Smooth muscle cell (in vitro differentiated cells): ENCODE data around the gene TTC31. TPM values are rescaled to one million over a fixed set of nuclear protein-coding genes. Genes with fewer than 3 reads are reported as not detected.

ENCODE experiments used
- DNase-seq: peaks from one replicate; lab custom pipeline; 2025; ENCODE audit not compliant: unreplicated experiment; lab: John Stamatoyannopoulos, UW
- H2AFZ ChIP-seq: fragments of 200-600 bp; sonication (generic); 2 replicates; pipeline ENCODE4 v1.6.0; 2016; ENCODE audit warnings: antibody characterized with exemption, low read depth, mild to moderate bottlenecking
- H3F3A ChIP-seq: fragments of 200-600 bp; sonication (generic); 2 replicates; pipeline ENCODE4 v1.6.0; 2017; ENCODE audit warnings: antibody characterized with exemption, low read depth
- H3K27ac ChIP-seq: fragments of 200-600 bp; sonication (generic); 2 replicates; pipeline ENCODE4 v1.5.1; 2016; ENCODE audit warnings: low read depth, mild to moderate bottlenecking
- H3K27me3 ChIP-seq: fragments of 200-600 bp; sonication (generic); 2 replicates; pipeline ENCODE4 v1.6.1; 2016; ENCODE audit warnings: low read depth, mild to moderate bottlenecking
- H3K36me3 ChIP-seq: fragments of 200-600 bp; sonication (generic); 2 replicates; pipeline ENCODE4 v1.5.1; 2016; ENCODE audit warnings: low read depth
- H3K4me1 ChIP-seq: fragments of 200-600 bp; sonication (generic); 2 replicates; pipeline ENCODE4 v1.5.1; 2016; ENCODE audit warnings: low read depth
- H3K4me2 ChIP-seq: fragments of 200-600 bp; sonication (generic); 2 replicates; pipeline ENCODE4 v1.6.0; 2016; ENCODE audit warnings: mild to moderate bottlenecking
- H3K4me3 ChIP-seq: fragments of 200-600 bp; sonication (generic); 2 replicates; pipeline ENCODE4 v1.5.1; 2016; ENCODE audit warnings: mild to moderate bottlenecking
- H3K79me2 ChIP-seq: fragments of 200-600 bp; sonication (generic); 2 replicates; pipeline ENCODE4 v1.6.0; 2016; ENCODE audit warnings: low read depth, mild to moderate bottlenecking
- H3K9ac ChIP-seq: fragments of 200-600 bp; sonication (generic); 2 replicates; pipeline ENCODE4 v1.6.0; 2016; ENCODE audit warnings: low read depth
- H3K9me3 ChIP-seq: fragments of 200-600 bp; sonication (generic); replicated peaks from 2 replicates; pipeline ENCODE4 v1.5.1; 2016; ENCODE audit warnings: low read depth
- H4K20me1 ChIP-seq: fragments of 200-600 bp; sonication (generic); 2 replicates; pipeline ENCODE4 v1.6.0; 2016; ENCODE audit warnings: low read depth
- WGBS: methylation state at CpG from one replicate; pipeline ENCODE4 v1.1.7; 2016; ENCODE audit warnings: low lambda C conversion rate; 5-methylcytosine and 5-hydroxymethylcytosine counted together
- polyA plus RNA-seq: library from polyadenylated mRNA; unstranded; fragments of >200 nt; fragmentation: Nextera tagmentation; extraction: Ambion mirVana; gene quantifications from 2 replicates; pipeline ENCODE4 v1.2.1, GENCODE V29; 2016
- total RNA-seq: library from RNA; depleted of rRNA; stranded (reverse); fragments of >200 nt; gene quantifications from 2 replicates; pipeline ENCODE4 v1.2.3, GENCODE V29; 2014
- TF ChIP-seq, protein P1 (sequence below): fragments of 200-600 bp; sonication (generic); IDR thresholded peaks from 2 replicates; pipeline ENCODE4 v1.5.1; 2017; ENCODE audit warnings: borderline replicate concordance, mild to moderate bottlenecking, antibody characterized with exemption; ENCODE audit not compliant: insufficient read depth, poor library complexity, severe bottlenecking

The TTC31 gene
- total and polyA plus RNA-seq, 2 experiments from 2014 or later, result 17.3 to 23.3 TPM

DNA sequence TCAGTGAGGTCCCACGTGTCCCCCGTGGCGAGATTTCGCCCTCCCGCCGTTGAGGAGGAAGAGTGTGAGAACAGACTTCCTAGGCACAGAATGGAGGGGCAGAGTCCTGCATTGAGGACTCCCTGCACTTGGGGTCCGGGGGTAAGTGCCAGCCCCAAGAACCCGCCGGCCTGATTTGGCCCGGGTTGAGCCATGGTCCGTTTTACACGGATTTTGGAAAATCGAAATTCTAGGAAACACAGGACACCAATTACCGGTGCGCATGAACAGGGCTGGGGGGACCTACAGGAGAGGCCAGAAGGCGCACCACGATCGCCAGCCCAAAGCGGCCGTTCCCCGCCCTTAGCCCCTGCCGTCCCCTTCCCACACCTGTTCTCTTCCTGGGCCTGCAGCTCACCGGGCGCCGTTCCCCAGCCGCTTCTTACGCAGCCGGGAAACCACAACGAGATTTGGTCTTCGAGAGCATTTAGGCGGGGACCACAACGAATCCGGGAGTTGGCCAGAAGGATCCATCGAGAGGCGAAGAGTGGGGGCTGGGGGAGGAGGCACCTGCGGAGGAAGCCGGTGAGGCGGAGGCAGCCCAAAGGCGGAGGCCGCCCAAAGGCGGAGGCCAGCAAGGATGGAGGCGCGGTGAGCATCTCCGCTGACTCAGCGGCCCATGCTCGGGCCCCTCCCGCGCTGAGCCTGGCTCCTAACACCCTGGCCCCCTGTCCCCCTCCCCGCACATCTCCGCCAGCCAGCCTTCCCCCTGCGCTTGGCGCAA, 30.9 kb downstream of the TTC31 start:
- Histone ChIP-seq H3K4me3 (peak overlapping the region; percentile 13), H3K27me3 (peaks cover 92% of the 10 kb centered on the region), H3K9ac (no peak overlapping the region), H3K36me3 (no peaks in the 10 kb centered on the region), H3F3A (peaks cover 4% of the 10 kb centered on the region), H2AFZ (no peak overlapping the region), H4K20me1 (no peaks in the 10 kb centered on the region), H3K4me1 (peaks cover 17% of the 10 kb centered on the region), H3K9me3 (no peaks in the 10 kb centered on the region), H3K79me2 (no peaks in the 10 kb centered on the region), H3K4me2 (peak overlapping the region; percentile 63), H3K27ac (no peak overlapping the region)
- WGBS, result 5% methylated on average over 45 of the region's 52 CpGs
- TF ChIP-seq, protein P1, sequence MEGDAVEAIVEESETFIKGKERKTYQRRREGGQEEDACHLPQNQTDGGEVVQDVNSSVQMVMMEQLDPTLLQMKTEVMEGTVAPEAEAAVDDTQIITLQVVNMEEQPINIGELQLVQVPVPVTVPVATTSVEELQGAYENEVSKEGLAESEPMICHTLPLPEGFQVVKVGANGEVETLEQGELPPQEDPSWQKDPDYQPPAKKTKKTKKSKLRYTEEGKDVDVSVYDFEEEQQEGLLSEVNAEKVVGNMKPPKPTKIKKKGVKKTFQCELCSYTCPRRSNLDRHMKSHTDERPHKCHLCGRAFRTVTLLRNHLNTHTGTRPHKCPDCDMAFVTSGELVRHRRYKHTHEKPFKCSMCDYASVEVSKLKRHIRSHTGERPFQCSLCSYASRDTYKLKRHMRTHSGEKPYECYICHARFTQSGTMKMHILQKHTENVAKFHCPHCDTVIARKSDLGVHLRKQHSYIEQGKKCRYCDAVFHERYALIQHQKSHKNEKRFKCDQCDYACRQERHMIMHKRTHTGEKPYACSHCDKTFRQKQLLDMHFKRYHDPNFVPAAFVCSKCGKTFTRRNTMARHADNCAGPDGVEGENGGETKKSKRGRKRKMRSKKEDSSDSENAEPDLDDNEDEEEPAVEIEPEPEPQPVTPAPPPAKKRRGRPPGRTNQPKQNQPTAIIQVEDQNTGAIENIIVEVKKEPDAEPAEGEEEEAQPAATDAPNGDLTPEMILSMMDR, result no peak
- DNase-seq, result no peak

DNA sequence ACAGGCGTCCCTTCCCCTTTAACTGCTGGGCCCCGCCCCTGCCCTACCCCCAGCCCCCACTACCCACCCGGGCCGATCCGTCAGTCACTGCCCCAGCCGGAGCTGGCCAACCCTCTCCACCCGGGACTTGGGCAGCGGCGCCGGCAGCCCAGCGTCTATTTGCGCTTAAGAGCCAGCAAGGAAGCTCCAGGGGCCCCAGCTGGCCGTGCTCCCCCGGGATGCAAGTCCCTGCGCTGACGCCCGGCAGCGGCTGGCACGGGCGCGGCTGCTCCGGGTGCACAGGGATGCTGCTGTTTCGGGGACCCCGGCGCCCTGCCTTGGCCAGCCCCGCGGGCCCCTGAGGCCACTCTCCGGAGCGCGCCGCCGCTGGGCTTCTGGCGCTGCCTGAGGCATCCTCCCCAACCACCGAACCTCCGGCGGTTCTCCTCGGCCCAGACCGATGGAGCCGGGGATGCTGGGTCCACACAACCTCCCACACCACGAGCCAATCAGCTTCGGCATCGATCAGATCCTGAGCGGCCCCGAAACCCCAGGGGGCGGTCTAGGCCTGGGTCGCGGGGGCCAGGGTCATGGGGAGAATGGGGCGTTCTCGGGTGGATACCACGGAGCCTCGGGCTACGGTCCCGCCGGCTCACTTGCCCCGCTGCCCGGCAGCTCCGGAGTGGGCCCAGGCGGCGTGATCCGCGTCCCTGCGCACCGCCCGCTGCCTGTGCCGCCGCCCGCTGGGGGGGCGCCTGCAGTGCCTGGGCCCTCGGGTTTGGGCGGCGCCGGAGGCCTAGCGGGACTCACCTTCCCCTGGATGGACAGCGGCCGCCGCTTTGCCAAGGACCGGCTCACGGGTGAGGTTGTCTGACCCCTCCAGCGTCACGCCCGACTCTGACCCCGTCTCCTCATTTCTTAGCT, 31.7 kb downstream of the TTC31 start, which contains the start of gene TLX2:
Gene TLX2 (plus strand): TSS at position 83 of the 903 bp plus-strand sequence. CDS start 357 bp downstream, at position 440.
- Histone ChIP-seq H3K27me3 (peaks cover 100% of the 10 kb centered on the region), H3K9ac (no peak within 1 kb of the TSS), H2AFZ (no peak within 1 kb of the TSS), H3F3A (no peaks in the 10 kb centered on the region), H3K4me2 (peak within 1 kb of the TSS; percentile 63), H3K79me2 (no peaks in the 10 kb centered on the region), H3K4me1 (peaks cover 17% of the 10 kb centered on the region), H3K27ac (no peak within 1 kb of the TSS), H3K4me3 (peak within 1 kb of the TSS; percentile 13), H3K9me3 (no peaks in the 10 kb centered on the region), H3K36me3 (no peaks in the 10 kb centered on the region), H4K20me1 (no peaks in the 10 kb centered on the region)
- no peak for DNase-seq
- 5% methylated on average over 76 of the region's 82 CpGs for WGBS
- TF ChIP-seq, protein P1, result no peak

DNA sequence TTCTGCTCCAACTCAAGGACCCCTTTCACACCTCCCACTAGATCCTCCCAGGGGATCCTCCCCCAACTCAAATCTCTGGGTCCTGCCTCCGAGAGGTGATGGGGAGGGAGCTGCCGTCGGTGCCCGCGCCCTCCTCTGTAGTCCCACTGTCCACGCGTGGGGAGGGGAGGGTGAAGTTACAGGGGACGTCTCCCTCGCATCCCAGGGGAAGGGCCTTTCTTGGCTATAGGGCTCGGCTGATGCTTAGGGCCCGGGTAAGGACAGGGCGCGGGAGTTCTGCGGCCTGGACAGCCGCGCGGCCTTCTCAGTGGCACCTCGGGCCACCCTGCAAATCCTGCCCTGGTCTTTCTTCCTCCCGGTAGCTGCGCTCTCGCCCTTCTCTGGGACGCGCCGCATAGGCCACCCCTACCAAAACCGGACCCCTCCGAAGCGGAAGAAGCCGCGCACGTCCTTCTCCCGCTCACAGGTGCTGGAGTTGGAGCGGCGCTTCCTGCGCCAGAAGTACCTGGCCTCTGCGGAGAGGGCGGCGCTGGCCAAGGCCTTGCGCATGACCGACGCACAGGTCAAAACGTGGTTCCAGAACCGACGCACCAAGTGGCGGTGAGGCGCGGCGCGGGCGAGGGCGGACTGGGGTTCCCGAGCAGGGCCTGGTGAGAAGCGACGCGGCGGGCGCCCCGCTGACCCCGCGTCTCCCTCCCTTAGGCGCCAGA, 32.5 kb downstream of the TTC31 start:
- Histone ChIP-seq H3K4me2 (peak overlapping the region; percentile 84), H3K79me2 (no peaks in the 10 kb centered on the region), H3K9ac (no peak overlapping the region), H2AFZ (no peak overlapping the region), H3K36me3 (no peaks in the 10 kb centered on the region), H4K20me1 (no peaks in the 10 kb centered on the region), H3F3A (no peaks in the 10 kb centered on the region), H3K9me3 (no peaks in the 10 kb centered on the region), H3K27me3 (peaks cover 100% of the 10 kb centered on the region), H3K27ac (no peak overlapping the region), H3K4me3 (peak overlapping the region; percentile 26), H3K4me1 (peaks cover 17% of the 10 kb centered on the region)
- DNase-seq, result no peak
- TF ChIP-seq, protein P1, result no peak
- 7% methylated on average over 60 of the region's 60 CpGs for WGBS
